ENCODE data around the gene TIMP4. TPM values are rescaled to one million over a fixed set of nuclear protein-coding genes. Genes with fewer than 3 reads are reported as not detected.

The TIMP4 gene
- total RNA-seq, 1 experiment from 2014 or later: 8.4 TPM

DNA sequence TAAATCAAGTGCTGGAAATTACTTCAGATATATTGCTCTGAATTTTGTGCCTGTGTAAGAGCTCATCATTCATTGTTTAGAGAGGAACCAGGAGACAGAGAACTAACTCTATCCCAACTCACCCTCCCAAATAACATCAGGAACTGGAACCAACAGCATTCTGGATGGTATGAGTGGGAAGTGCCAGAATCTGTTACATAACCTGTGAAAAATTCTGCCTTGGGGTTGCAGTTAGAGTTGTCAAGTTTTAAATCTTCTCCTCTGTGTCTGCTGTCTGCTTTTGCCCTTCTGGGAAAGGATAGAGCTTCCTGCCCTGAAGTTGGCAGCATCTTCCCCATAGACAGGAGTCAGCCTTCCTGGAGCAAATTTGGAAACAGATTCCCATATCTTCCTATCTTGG, 41.2 kb downstream of the TIMP4 start:
- Histone ChIP-seq H3K14ac (ENCODE audit: insufficient read depth, low read length) (no peak overlapping the region), H4K5ac (ENCODE audit: insufficient read length, low read depth, low read length) (no peak overlapping the region), H2BK120ac (ENCODE audit: low read depth, low read length, poor library complexity, severe bottlenecking) (no peak overlapping the region), H3K18ac (ENCODE audit: insufficient read length, low read depth, low read length) (no peak overlapping the region), H2BK15ac (ENCODE audit: low read depth, low read length) (no peak overlapping the region), H3K23ac (ENCODE audit: insufficient read length, low read depth, low read length) (no peak overlapping the region), H2BK12ac (ENCODE audit: insufficient read length, low read depth, low read length) (no peak overlapping the region), H2BK5ac (ENCODE audit: insufficient read length, low read length) (no peak overlapping the region), H3T11ph (ENCODE audit: low read length) (no peak overlapping the region), H3K23me2 (ENCODE audit: insufficient read length, low read depth, low read length, poor library complexity, severe bottlenecking) (no peaks in the 10 kb centered on the region), H4K91ac (ENCODE audit: insufficient read length, low read depth, low read length) (no peak overlapping the region), H3K79me2 (ENCODE audit: insufficient read depth, low read length) (no peaks in the 10 kb centered on the region), H3K4me2 (ENCODE audit: insufficient read depth, insufficient read length, low read length) (no peak overlapping the region), H3K9ac (ENCODE audit: extremely low read depth, insufficient read length, low read length) (no peak overlapping the region), H4K8ac (replicated peaks; ENCODE audit: insufficient read length, low read depth, low read length) (no peak overlapping the region), H3K27ac (ENCODE audit: insufficient read length, low read depth, low read length) (no peak overlapping the region), H3K27me3 (ENCODE audit: insufficient read depth, low read length) (no peaks in the 10 kb centered on the region), H3K4me1 (ENCODE audit: insufficient read depth, low read length) (no peaks in the 10 kb centered on the region), H3K9me3 (ENCODE audit: control insufficient read depth, low read depth, low read length) (no peaks in the 10 kb centered on the region), H3K79me1 (ENCODE audit: insufficient read depth, low read depth, low read length, poor library complexity, severe bottlenecking) (no peaks in the 10 kb centered on the region), H2AK5ac (ENCODE audit: insufficient read length, low read length) (no peak overlapping the region), H3K4ac (ENCODE audit: low read depth, low read length) (no peak overlapping the region), H2BK20ac (ENCODE audit: low read depth, low read length, poor library complexity, severe bottlenecking) (no peak overlapping the region), H3K56ac (ENCODE audit: insufficient read length, low read depth, low read length) (no peak overlapping the region), H2AFZ (ENCODE audit: low read length) (no peak overlapping the region), H4K20me1 (ENCODE audit: control insufficient read depth, insufficient read depth, insufficient read length) (no peaks in the 10 kb centered on the region)
- no peak for DNase-seq
- Mint-ChIP-seq H3K9me3 (no peaks in the 10 kb centered on the region), H3K4me3 (no peak overlapping the region), H3K36me3 (ENCODE audit: insufficient read depth in 1 of 3, low read depth in 3 of 3) (no peaks in the 10 kb centered on the region), H3K27ac (no peak overlapping the region), H3K27me3 (ENCODE audit: low read depth) (peaks cover 2% of the 10 kb centered on the region; the same call in 1 of the 2 replicates), H3K4me1 (no peaks in the 10 kb centered on the region)
- TF ChIP-seq, protein P1, sequence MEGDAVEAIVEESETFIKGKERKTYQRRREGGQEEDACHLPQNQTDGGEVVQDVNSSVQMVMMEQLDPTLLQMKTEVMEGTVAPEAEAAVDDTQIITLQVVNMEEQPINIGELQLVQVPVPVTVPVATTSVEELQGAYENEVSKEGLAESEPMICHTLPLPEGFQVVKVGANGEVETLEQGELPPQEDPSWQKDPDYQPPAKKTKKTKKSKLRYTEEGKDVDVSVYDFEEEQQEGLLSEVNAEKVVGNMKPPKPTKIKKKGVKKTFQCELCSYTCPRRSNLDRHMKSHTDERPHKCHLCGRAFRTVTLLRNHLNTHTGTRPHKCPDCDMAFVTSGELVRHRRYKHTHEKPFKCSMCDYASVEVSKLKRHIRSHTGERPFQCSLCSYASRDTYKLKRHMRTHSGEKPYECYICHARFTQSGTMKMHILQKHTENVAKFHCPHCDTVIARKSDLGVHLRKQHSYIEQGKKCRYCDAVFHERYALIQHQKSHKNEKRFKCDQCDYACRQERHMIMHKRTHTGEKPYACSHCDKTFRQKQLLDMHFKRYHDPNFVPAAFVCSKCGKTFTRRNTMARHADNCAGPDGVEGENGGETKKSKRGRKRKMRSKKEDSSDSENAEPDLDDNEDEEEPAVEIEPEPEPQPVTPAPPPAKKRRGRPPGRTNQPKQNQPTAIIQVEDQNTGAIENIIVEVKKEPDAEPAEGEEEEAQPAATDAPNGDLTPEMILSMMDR (conservative IDR thresholded peaks at IDR 0.05): no peak
